ENCODE measurements around the gene XRCC3. TPM values are rescaled to one million over a fixed set of nuclear protein-coding genes. Genes with fewer than 3 reads are reported as not detected.
"Not testable (repeated sequence)": the region's sequence is repeated elsewhere in the genome, so short reads cannot be mapped to it uniquely, and the experiment has no call there.

XRCC3 gene
- total RNA-seq, 4 donors from 2014 or later = 4.0 to 10.7 (median 6.2) TPM

GRCh38 chr14:103692871-103693270, 22.4 kb downstream of the XRCC3 start:
- TF ChIP-seq EP300 (IDR thresholded peaks at IDR 0.05) (no peak), POLR2A (IDR thresholded peaks at IDR 0.05) (no peak), CTCF (IDR thresholded peaks at IDR 0.05) (no peak)
- peaks cover 4 to 65% (median 7%) of the 10 kb centered on the region in 3 donors for H3K36me3 ChIP-seq
- H3K27ac ChIP-seq = no peak overlapping the region
- H3K9me3 ChIP-seq = no peaks in the 10 kb centered on the region
- DNase-seq (ENCODE audit: low spot score in 2 of 2) = peak in 1 of 2 donors; percentile 4
- no peaks in the 10 kb centered on the region for H3K27me3 ChIP-seq
- peaks cover 0 to 58% (median 19%) of the 10 kb centered on the region in 4 donors for H3K4me1 ChIP-seq
- WGBS, 2 donors = 75 to 81% methylated on average over 12 of the region's 12 CpGs
- no peak overlapping the region for H3K4me3 ChIP-seq

- peak in 1 of 2 donors; percentile 6 for DNase-seq (ENCODE audit: low spot score in 2 of 2)
- Histone ChIP-seq H3K27ac (no peak overlapping the region), H3K4me1 (peaks cover 0 to 51% (median 12%) of the 10 kb centered on the region in 4 donors), H3K27me3 (no peaks in the 10 kb centered on the region), H3K4me3 (no peak overlapping the region), H3K9me3 (no peaks in the 10 kb centered on the region), H3K36me3 (peaks cover 4 to 64% (median 7%) of the 10 kb centered on the region in 3 donors)
- TF ChIP-seq POLR2A (IDR thresholded peaks at IDR 0.05) (no peak), EP300 (IDR thresholded peaks at IDR 0.05) (no peak), CTCF (IDR thresholded peaks at IDR 0.05) (no peak)
- 88 to 93% methylated on average over 17 of the region's 17 CpGs for WGBS, 2 donors
Observed at GRCh38 chr14:103692159-103692558, 23.1 kb downstream of the XRCC3 start.

- not testable (repeated sequence) for H3K9me3 ChIP-seq; H3K27ac ChIP-seq; H3K27me3 ChIP-seq; DNase-seq (ENCODE audit: low spot score in 2 of 2); H3K4me3 ChIP-seq
- peaks cover 4 to 69% (median 7%) of the 10 kb centered on the region in 3 donors for H3K36me3 ChIP-seq
- H3K4me1 ChIP-seq = peaks cover 0 to 46% (median 7%) of the 10 kb centered on the region in 4 donors
- 91 to 95% methylated on average over 5 of the region's 5 CpGs for WGBS, 2 donors
Observed at GRCh38 chr14:103691655-103692054, 23.6 kb downstream of the XRCC3 start.

GRCh38 chr14:103690332-103690731, 24.9 kb downstream of the XRCC3 start:
- no peaks in the 10 kb centered on the region for H3K9me3 ChIP-seq
- no peak overlapping the region for H3K4me3 ChIP-seq
- no peak for DNase-seq (ENCODE audit: low spot score in 2 of 2)
- H3K27ac ChIP-seq = no peak overlapping the region
- no peak for TF ChIP-seq EP300 (IDR thresholded peaks at IDR 0.05)
- TF ChIP-seq CTCF (IDR thresholded peaks at IDR 0.05) = no peak
- no peak for TF ChIP-seq POLR2A (IDR thresholded peaks at IDR 0.05)
- 84 to 87% methylated on average over 8 of the region's 8 CpGs for WGBS, 2 donors
- H3K27me3 ChIP-seq = no peaks in the 10 kb centered on the region
- peaks cover 4 to 79% (median 6%) of the 10 kb centered on the region in 3 donors for H3K36me3 ChIP-seq
- H3K4me1 ChIP-seq = peaks cover 0 to 33% (median 2%) of the 10 kb centered on the region in 4 donors

- H3K4me3 ChIP-seq = no peak overlapping the region
- peaks cover 4 to 79% (median 4%) of the 10 kb centered on the region in 3 donors for H3K36me3 ChIP-seq
- peak in 1 of 2 donors; percentile 8 for DNase-seq (ENCODE audit: low spot score in 2 of 2)
- H3K27ac ChIP-seq = peak overlapping the region in 2 of 4 donors; percentile 18 to 53
- TF ChIP-seq POLR2A (IDR thresholded peaks at IDR 0.05) (no peak), CTCF (IDR thresholded peaks at IDR 0.05) (no peak), EP300 (IDR thresholded peaks at IDR 0.05) (no peak)
- peaks cover 0 to 30% (median 2%) of the 10 kb centered on the region in 4 donors for H3K4me1 ChIP-seq
- H3K27me3 ChIP-seq = no peaks in the 10 kb centered on the region
- 58 to 62% methylated on average over 16 of the region's 16 CpGs for WGBS, 2 donors
- no peaks in the 10 kb centered on the region for H3K9me3 ChIP-seq
Observed at GRCh38 chr14:103688906-103689902, 26.0 kb downstream of the XRCC3 start.
